Urothelium cell line (cell line): ENCODE results near the gene VIPR2.
"Not testable (repeated sequence)": the region's sequence is repeated elsewhere in the genome, so short reads cannot be mapped to it uniquely, and the experiment has no call there.

ENCODE experiments used
- DNase-seq: peaks from one replicate; pipeline ENCODE4 v3.0.0; 2011; ENCODE audit warnings: low spot score, mixed read lengths
- FAIRE-seq: peaks from 2 replicates; lab custom pipeline; 2011; peaks lifted over from hg19 to GRCh38; lab: Jason Lieb, UNC

The VIPR2 gene, protein sequence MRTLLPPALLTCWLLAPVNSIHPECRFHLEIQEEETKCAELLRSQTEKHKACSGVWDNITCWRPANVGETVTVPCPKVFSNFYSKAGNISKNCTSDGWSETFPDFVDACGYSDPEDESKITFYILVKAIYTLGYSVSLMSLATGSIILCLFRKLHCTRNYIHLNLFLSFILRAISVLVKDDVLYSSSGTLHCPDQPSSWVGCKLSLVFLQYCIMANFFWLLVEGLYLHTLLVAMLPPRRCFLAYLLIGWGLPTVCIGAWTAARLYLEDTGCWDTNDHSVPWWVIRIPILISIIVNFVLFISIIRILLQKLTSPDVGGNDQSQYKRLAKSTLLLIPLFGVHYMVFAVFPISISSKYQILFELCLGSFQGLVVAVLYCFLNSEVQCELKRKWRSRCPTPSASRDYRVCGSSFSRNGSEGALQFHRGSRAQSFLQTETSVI

DNA sequence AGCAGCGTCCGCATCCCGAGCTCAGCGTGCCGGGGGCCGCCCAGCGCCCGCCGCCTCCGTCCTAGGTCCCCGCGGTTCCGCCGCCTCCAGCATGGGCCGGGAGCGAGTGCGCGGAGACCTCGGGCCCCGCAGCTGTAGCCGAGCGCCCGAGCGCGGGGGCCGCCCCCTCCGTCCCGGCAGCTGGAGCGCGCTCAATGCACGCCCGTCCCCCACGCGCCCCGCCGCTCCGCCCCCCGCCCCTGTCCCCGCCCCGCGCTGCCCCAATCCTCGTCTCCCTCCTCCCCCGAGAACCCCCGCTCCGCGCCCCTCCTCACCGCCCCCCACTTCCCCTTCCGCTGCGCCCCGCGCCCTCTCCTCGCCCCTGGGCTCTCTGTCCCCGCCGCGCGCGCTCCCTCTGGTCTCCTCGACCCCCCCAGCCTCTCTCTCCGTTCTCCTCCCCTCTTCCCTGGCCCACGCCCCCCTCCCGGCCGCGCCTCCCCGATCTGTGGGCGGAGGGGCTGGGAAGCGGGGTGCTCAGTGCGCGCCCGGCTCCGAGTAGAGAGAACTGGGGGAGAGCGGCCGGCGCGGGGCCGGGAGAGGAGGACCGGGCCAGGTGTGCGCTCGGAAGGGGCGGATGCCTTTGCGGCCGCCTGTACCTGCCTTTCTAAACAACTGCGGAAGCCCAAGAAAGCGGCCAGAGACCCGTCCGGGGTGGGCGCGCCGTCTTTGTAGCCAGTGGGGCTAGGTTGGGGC is at the start of gene VIPR2:
Gene VIPR2 (minus strand): TSS at position 110 of the 732 bp plus-strand sequence. CDS start 96 bp downstream, at position 14.
- DNase-seq (peak; percentile 44), FAIRE-seq (no peak)

DNA sequence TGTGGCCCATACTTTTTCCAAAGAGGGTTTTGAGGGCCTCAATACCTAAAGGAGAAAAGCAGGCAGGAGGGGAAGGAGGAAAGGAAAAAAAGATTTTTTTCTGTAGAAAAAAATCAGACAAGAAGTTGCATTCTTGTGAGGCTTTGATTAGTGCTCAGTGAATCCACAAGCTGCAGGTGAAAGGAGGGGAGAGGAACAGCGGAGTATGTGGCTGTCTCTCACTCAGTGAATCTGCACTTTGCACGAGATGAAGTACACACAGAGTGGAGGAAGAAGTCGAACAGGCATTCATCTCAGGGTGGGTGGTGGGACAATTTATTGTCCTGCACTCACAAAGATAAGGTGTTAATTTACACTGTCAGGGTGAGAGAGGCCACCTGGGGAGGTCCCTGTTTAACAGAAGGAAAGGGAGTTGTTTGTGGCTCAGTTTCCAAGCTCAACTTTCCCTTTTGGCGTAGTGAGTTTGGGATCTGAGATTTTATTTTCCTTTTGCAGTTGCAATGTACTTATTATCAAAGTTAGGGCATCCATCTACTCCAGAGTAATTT is 49.0 kb upstream of the VIPR2 start:
- DNase-seq, result no peak
- FAIRE-seq, result no peak

DNA sequence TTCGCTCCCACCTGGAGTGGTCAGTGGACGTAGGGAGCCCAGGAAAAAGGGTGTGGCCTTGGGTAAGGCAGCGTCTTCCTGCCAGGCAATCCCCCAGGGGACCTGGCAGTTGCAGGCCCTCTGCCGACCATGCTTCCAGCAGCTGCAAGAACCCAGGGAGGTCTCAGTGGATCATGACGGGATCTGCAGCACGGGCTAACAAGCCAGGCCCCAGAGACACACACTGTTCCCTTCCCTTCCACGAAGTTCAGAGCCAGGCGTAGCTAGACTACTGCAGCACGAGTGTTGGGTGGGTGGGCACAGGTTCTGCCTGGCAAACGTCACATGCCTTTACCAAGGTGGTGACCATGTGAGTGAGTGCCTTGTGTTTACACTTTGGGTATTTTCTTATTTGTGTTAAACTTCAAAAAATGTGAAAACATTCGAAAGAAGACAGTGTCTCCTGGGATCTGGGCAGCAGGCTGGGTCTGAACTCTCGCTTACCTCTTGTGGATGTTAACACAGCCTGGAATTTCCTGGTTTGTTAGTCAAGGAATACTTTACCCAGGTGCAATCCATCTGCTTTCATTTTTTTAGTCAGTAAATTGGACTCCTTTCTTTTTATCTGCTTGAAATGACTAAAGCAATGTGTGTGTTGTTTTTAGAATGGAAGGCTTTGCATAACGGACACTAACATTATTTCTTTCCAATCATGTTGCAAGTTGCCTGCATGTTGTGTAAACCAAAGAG is 48.2 kb upstream of the VIPR2 start:
- DNase-seq (no peak), FAIRE-seq (no peak)

DNA sequence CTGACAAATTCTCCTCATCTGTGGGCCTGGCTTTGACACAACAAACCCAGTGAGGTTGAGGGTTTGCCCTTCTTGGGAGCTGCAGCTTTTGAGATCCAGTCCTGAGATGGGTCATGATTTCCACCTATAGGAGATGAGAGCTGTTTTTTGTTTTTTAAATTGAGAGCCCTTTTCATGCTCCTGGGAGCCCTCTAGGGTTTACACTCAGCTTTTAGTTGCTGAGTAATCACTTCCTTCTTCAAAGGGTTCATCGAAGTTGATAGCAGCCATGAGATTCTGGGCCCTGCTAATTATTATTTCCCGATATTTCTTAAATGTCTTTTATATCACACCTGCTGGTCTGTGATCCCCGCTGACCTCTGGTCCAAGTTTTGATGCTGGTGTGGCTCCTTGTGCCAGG is 47.3 kb upstream of the VIPR2 start:
- no peak for DNase-seq
- FAIRE-seq, result no peak

DNA sequence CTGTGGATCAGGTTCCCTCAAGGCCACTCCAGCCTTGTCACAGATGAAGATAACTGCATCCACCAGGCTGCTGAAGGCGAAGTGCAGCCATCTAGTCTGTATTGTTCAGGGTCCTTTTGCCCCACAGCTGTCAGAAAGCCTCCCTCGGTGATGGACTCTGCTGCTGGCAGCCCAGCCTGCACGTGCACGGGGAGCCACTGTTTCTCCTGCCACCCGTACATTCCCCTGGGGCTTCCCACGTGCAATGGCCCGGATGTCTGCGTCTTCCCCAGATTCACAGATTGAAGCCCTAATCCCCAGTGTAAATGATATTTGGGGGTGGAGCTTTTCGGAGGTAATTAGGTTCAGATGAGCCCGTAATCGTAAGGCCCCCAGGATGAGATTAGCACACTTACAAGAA is 46.6 kb upstream of the VIPR2 start:
- no peak for DNase-seq
- no peak for FAIRE-seq

DNA sequence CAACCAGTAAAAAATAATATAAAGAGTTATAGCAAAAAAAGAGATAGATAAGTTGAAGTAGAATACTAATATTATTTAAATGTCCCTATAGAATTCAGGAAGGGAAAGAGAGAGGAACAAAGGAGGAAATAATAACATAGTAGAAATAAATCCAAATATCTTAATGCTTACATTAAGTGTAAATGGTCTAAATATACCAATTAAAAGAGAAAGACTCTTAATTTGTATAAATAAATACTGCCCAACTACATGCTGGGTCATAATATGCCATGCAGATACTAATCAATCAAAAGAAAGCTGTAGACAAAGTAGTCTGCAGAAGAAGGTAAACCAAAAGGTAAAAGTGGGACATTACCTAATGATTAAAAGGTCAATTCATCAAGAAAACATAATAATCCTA is 43.3 kb upstream of the VIPR2 start:
- FAIRE-seq, result no peak

DNA sequence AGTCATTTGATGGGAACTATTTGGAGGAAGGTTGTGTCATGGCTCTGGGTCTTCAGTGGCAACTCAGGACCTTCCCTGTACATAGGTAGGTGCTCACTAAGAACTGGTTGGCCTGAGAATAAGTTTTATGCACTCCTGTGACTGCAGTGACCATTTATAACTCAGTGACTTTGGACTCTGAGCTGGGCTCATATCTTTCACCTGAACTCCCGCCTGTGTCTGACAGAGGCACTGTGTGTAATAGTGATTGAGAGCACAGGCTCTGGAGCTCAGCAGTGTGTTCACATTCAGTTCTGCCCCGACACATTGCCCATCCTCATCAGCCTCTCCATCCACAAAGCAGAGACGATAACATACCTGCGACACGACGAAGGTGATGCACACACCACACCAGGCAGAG is 34.6 kb upstream of the VIPR2 start:
- no peak for FAIRE-seq
- DNase-seq, result no peak

More for the DNA sequence above, 43.3 kb upstream of the VIPR2 start:
- no peak for DNase-seq

DNA sequence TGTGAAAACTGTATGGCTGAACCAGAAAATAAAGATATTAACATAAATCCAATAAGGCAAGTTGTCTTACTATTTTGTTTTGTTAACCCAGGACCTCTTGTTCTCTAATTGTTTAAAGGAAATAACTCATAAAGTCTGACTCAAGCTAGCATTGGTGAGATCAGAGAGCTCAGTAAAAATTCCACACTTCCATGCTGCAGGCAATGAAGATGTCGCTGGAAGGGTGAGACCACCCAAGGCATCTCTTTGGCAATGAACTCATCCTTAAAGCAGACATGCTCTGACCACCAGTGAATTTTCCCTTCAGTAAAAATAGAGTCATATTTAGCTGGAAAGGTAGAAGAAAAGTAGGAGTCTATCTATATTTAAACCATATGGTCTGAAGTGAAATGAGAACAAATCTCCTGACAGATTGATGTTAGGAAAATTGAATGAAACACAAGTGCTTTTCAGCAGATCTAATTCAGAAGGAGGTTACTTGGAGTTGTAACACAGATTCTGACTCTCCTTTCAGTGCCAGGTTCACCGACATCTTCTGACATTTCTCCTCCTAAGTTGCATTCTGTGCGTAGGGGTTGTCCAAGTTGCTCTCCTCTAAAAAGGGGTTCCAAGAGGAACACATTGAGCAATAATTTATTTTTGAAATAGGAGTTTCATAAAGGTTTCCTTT is 32.8 kb upstream of the VIPR2 start:
- DNase-seq, result no peak
- FAIRE-seq, result no peak

DNA sequence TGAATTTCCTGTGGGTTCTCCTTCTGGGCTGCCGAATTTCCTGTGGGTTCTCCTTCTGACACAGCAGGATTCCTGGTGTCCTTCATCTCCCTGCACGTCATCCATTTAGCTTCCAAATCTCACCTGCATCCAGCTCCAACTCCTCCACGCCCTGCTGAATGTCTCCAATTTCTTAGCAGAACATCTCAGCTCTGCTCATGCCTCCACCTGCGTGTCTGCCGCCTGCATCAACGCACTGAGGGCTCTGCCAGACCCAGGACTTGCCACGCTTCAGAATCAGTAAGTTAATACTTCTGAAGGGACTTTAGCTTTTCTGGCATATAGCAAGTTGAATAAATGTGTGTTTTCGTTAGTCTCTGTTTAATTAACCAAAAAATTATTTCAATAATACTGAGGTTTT is 31.1 kb upstream of the VIPR2 start:
- FAIRE-seq (no peak), DNase-seq (no peak)

DNA sequence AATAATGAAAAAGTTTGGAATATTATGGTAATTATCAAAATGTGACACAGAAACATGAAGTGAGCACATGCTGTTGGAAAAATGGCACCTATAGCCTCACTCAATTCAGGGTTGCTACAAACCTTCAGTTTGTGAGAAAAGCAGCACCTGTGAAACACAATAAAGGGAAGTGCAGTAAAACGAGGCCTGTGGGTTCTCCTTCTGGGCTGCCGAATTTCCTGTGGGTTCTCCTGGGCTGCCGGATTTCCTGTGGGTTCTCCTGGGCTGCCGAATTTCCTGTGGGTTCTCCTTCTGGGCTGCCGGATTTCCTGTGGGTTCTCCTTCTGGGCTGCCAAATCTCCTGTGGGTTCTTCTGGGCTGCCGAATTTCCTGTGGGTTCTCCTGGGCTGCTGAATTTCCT is 30.4 kb upstream of the VIPR2 start:
- DNase-seq, FAIRE-seq: not testable (repeated sequence)

DNA sequence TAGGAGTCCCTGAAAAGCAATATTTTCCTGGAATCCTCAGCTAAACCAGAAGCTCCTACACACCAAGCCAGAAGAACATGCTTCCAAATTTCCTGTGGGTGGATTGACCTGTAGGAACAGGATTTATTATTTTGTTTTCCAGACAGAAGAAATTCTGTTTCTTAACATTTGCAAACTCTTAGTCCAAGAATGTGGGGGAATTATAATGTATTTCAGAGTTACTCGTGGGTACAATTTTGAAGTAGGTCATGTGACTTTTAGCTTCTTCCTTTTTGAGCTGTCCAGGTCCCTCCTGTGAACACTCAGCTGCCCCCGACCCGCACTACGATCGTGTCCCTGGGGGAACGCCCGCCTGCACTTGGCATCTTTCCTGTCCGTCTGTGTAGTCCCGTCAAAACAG is 27.7 kb upstream of the VIPR2 start:
- no peak for DNase-seq
- no peak for FAIRE-seq

DNA sequence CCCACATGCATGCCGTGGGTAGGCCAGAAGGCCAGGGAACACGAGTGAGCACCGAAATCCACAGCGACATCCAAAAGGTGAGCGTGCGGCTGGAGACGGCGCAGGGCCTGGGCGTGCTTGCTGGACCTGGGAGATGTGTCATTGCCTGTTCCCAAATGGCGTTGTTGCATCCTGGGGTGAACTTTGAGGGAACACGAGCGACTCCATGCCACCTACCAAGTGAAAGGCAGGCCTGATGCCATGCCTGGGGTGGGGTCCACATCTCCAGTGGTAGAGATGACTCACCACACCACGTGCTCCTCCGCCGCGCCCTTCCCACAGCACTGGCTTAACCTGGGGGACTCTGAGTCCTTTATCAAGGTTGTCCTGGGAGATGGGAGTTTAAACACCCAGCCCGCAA is 24.7 kb upstream of the VIPR2 start:
- DNase-seq (no peak), FAIRE-seq (no peak)

DNA sequence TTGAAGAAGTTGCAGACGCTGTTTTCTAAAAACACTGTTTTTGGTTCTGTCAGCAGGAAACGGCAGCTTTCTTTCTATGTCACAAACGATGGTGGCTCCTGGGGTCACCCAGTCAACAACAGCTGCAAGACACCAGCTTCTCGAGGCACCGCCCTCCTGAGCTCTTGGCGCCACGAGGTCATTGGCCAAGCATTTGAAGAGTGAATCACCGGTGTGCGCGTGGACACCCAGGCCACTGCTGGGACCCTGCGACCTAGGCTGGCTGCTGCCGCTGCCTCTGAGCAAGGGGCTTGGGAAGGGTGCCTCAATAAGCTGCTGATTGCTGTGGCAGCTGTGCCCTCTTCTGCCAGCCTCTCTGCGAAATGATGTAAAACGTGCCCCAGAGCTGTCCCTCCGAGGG is 22.5 kb upstream of the VIPR2 start:
- FAIRE-seq, result no peak
- no peak for DNase-seq

DNA sequence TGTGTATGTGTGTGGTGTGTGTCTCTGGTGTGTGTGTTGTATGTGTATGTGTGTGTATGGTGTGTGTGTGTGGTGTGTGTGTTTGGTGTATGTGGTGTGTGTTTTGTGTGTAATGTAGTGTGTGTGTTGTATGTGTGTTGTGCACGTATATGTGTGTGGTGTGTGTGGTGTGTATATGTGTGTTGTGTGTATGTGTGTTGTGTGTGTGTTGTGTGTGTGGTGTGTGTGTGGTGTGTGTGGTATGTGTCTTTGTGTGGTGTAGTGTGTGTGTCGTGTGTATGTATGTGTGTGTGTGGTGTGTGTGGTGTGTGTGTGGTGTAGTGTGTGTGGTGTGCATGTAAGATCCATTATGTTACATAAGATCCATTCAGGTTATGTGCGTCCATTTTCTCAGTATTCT is 21.9 kb upstream of the VIPR2 start:
- DNase-seq (no peak), FAIRE-seq (peak; percentile 88)

DNA sequence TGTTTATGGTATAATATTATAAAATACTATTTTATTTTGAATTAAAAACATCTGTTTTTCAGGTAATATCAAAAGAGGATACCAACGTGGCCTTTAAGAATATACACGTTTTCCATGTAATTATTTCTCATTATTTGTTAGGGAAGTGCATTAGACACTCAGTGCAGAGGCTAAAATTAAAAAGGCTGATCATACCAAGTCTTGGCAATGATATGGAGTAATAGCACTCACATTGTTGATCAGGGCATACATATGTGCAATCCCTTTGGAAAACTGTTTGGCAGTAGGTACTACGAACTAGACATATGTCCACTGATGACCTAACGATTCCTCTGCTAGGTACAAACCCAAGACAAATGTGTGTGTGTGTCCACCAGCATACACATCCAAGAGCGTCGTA is 20.7 kb upstream of the VIPR2 start:
- no peak for FAIRE-seq
- DNase-seq, result no peak

DNA sequence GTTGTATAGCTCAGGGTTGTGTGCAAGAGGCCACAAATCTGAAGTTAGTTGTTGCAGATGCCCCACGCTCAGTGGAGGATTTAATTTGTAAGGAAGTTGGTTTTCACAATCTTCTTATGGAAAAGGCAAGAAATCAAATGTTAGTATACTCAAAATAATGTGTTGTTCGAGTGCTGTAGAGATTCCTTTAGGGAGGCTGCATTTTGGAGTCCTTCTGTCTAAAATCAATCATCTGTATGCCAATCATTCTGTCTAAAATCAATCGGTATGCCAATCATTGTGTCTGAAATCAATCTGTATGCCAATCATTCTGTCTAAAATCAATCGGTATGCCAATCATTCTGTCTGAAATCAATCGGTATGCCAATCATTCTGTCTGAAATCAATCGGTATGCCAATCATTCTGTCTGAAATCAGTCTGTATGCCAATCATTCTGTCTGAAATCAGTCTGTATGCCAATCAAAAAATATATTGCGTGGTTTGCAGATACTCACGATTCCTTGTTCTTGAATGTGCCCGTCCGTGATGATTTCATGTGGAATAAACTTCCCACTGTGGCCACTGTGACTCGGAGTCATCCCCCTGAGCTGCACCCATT is 19.1 kb upstream of the VIPR2 start:
- DNase-seq, FAIRE-seq: not testable (repeated sequence)

DNA sequence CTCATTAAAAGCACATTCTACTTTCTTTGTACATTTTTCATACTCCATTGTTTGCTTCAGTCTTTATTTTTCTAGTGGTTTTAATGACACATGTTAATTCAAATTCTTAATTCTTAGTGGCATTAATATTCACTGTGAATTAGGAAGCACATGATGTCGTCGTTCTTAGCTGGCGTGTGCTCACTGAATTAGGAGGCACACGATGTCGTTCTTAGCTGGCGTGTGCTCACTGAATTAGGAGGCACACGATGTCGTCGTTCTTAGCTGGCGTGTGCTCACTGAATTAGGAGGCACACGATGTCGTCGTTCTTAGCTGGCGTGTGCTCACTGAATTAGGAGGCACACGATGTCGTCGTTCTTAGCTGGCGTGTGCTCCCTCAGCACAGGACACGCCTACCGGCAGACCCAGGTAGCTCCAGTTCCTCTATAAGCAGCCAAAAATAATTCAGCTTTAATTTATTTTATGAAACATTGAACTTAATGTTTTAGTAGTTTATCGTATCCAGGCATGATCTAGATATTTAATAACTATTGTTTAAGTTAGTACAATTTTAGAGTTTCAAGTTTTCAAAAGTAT is 17.5 kb upstream of the VIPR2 start:
- not testable (repeated sequence) for FAIRE-seq

DNA sequence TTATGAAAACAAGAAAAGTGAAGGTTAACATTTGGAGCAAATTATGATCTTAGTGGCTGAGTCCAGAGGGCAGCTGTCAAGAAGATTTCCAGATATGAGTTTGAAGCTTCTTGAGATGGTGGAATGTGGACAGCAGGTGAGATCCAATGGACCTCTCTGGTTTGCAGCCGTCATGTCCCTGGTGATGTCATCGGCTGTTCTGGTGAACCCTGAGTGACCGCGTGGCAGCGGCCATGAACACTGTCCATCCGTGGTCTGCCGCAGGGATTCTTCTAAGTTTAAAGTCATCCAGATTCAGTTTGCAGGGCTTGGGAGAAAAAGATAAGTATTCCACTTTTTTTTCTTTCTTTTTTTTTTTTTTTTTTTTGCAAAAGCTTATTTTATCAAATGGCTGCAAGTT is 15.8 kb upstream of the VIPR2 start:
- no peak for DNase-seq
- FAIRE-seq, result no peak

More for the DNA sequence above, 17.5 kb upstream of the VIPR2 start:
- DNase-seq, result not testable (repeated sequence)

DNA sequence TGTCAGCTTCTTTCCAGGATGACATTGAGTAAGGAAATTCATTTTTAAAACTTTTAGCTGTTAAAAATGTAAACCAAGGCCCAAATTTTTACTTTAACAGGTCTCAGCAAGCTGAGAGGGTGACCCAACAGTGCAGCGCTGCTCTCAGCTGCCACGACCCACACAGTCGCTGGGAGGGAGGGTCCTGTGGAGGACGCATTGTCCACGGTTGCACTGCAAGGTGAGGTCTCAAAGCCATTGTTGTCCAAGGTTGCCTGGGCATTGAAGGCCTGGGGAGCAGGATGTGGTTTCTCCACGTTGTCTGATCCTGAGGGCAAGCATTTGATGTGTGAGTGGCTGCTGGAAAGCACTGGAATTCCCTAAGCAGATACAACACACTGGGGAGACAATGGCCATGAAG is 15.1 kb upstream of the VIPR2 start:
- DNase-seq (no peak), FAIRE-seq (no peak)

DNA sequence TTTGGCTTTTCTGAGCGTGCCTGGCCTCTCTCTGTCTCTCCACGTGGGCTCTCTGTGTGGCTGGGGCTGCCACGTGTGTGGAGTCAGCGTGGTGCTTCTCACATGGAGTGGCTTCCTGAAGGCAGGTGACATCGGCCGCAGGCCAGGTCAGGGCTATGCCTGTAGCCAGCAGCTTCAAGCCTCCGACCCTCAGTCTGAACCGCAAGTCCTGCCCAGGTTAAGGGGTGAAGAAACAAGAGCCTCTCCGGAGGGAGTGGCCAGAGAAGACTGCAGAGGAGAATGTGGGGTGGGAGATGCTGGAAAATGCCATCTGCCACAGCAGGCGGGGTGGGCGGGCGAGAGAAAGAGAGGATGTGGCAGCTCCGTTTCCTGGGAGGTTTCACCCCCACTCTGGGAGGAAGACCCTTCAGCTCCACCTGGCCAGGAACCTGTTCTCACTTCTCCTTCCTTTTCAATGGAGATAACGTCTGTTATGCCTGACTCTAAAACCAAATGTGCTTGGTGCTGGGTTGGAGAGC is 14.3 kb upstream of the VIPR2 start:
- DNase-seq, result no peak

More for the DNA sequence above, 14.3 kb upstream of the VIPR2 start:
- FAIRE-seq, result no peak
